ENCODE results near the gene RFX7. TPM values are rescaled to one million over a fixed set of nuclear protein-coding genes. Genes with fewer than 3 reads are reported as not detected.

The RFX7 gene
- total RNA-seq, 1 donor from 2014 or later: 8.9 TPM

DNA sequence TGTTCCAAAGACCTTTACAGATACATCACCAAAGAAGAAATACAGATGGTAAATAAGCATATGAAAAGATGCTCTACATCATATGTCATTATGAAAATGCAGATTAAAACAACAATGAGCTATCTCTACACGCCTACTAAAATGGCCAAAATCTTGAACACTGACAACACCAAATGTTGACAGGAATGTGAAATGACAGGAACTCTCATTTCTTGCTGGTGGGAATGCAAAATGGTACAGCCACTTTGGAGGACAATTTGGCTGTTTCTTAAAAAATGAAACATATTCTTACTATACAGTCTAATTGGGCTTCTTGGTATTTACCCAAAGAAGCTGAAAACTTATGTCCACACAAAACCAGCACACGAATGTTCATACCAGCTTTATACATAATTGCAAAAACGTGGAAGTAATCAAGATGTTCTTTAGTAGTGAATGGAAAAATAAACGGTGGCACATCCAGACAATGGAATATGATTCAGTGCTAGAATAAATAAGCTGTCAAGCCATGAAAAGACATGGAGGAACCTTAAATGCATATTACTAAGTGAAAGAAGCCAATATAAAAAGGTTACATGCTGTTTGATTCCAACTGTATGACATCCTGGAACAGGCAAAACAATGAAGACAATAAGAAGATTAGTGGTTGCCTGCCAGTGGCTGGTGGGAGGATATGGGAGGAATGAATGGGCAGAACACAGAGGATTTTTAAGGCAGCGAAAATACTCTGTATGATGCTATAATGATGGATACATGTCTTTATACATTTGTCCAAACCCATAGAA is 169.0 kb downstream of the RFX7 start:
- Histone ChIP-seq H3K36me3 (no peaks in the 10 kb centered on the region), H3K27me3 (ENCODE audit: low read depth) (no peaks in the 10 kb centered on the region), H3K27ac (replicated peaks) (no peak overlapping the region), H3K9me3 (replicated peaks) (no peaks in the 10 kb centered on the region), H3K4me3 (no peak overlapping the region), H3K4me1 (no peaks in the 10 kb centered on the region)
- intact Hi-C loops (cut with micrococcal nuclease): no loop called here
- no peak for DNase-seq
- TF ChIP-seq, protein P1, sequence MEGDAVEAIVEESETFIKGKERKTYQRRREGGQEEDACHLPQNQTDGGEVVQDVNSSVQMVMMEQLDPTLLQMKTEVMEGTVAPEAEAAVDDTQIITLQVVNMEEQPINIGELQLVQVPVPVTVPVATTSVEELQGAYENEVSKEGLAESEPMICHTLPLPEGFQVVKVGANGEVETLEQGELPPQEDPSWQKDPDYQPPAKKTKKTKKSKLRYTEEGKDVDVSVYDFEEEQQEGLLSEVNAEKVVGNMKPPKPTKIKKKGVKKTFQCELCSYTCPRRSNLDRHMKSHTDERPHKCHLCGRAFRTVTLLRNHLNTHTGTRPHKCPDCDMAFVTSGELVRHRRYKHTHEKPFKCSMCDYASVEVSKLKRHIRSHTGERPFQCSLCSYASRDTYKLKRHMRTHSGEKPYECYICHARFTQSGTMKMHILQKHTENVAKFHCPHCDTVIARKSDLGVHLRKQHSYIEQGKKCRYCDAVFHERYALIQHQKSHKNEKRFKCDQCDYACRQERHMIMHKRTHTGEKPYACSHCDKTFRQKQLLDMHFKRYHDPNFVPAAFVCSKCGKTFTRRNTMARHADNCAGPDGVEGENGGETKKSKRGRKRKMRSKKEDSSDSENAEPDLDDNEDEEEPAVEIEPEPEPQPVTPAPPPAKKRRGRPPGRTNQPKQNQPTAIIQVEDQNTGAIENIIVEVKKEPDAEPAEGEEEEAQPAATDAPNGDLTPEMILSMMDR (IDR thresholded peaks at IDR 0.05; ENCODE audit: borderline replicate concordance): no peak

DNA sequence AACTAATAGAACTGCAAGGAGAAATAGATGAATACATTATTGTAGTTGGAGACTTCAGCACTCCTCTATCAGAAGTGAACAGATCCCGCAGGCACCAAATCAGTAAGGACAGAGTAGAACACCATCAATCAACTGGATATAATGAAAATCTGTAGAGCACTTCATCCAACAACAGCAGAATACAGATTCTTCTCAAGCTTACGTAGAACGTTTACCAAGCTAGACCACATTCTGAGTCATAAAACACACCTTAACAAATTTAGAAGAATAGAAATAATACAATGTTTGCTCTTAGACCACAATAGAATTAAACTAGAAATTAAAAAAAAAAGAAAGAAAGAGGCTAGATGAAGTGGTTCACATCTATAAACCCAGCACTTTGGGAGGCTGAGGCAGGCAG is 179.5 kb downstream of the RFX7 start:
- intact Hi-C loops (cut with micrococcal nuclease): no loop called here
- Histone ChIP-seq H3K27me3 (ENCODE audit: low read depth) (no peaks in the 10 kb centered on the region), H3K4me1 (no peaks in the 10 kb centered on the region), H3K27ac (replicated peaks) (no peak overlapping the region), H3K4me3 (no peak overlapping the region), H3K9me3 (replicated peaks) (peaks cover 9% of the 10 kb centered on the region), H3K36me3 (no peaks in the 10 kb centered on the region)
- no peak for DNase-seq
- TF ChIP-seq, protein P1 (IDR thresholded peaks at IDR 0.05; ENCODE audit: borderline replicate concordance): no peak

DNA sequence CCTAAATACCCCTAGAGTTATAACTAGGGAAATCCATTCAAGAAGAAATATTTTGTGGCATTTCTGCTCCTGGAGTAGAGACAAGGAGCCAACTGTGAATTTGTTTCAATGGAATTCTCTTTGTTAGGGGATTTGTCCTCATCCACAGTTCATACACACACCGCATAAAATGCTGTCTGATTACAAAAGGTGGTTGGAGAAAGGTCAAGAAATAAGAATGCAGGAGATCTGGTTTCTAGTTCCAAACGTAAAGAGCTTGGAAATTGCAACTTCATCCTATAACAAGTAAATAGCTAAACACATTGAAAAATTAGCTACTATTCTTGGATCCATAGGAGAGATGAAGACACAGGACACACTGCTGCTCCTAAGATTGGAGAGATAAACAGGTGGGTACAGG is 184.0 kb downstream of the RFX7 start:
- Histone ChIP-seq H3K4me1 (no peaks in the 10 kb centered on the region), H3K27ac (replicated peaks) (no peak overlapping the region), H3K36me3 (no peaks in the 10 kb centered on the region), H3K9me3 (replicated peaks) (peaks cover 9% of the 10 kb centered on the region), H3K4me3 (no peak overlapping the region), H3K27me3 (ENCODE audit: low read depth) (no peaks in the 10 kb centered on the region)
- no peak for DNase-seq
- intact Hi-C loops (cut with micrococcal nuclease): no loop called here
- TF ChIP-seq, protein P1 (IDR thresholded peaks at IDR 0.05; ENCODE audit: borderline replicate concordance): no peak

DNA sequence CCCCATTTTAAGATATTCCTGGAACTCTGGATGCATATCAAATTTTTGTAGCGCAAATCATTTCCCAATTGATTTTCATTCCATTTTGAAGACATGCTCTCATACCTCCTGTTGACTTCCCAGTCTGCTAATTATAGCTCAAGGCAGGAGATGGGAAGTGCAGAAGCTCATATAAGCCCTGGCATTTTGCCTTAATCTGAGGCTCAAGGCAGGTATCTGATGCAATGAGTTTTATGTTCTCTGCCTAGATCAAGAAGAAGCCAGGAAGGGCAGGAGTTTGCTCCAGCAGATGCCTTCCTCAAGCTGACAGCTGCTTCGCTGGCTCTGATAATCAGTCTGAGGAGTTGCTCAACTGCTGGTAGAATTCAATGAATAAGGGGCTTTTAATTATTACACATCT is 184.7 kb downstream of the RFX7 start:
- H3K4me3 ChIP-seq: no peak overlapping the region
- no peaks in the 10 kb centered on the region for H3K27me3 ChIP-seq (ENCODE audit: low read depth)
- no peaks in the 10 kb centered on the region for H3K36me3 ChIP-seq
- H3K4me1 ChIP-seq: no peaks in the 10 kb centered on the region
- peaks cover 9% of the 10 kb centered on the region for H3K9me3 ChIP-seq (replicated peaks)
- no peak overlapping the region for H3K27ac ChIP-seq (replicated peaks)
- intact Hi-C loops (cut with micrococcal nuclease): no loop called here
- DNase-seq: no peak
- TF ChIP-seq, protein P1 (IDR thresholded peaks at IDR 0.05; ENCODE audit: borderline replicate concordance): no peak

DNA sequence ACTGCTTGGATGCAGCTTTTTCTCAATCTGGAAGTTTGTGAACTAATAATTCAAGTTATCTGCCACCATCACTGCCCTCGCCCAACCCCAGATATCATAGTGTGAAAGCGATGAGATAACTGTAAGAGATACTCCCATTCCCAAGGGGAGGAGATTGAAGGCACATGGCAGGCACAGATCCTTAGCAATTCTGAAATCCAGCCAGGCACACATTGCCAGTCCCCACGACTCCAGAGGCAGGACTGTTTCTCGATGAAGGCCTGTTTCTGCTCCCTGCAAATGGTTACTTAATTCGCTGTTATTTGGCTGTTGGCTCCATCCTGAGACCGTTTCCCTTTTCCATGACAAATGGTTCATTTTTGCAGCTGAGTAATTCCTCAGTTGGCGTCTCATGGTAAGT is 187.1 kb downstream of the RFX7 start:
- Histone ChIP-seq H3K36me3 (no peaks in the 10 kb centered on the region), H3K4me1 (no peaks in the 10 kb centered on the region), H3K27me3 (ENCODE audit: low read depth) (no peaks in the 10 kb centered on the region), H3K9me3 (replicated peaks) (peaks cover 1% of the 10 kb centered on the region), H3K27ac (replicated peaks) (no peak overlapping the region), H3K4me3 (no peak overlapping the region)
- DNase-seq: no peak
- intact Hi-C loops (cut with micrococcal nuclease): no loop called here
- TF ChIP-seq, protein P1 (IDR thresholded peaks at IDR 0.05; ENCODE audit: borderline replicate concordance): no peak
